Germinal center (tissue), 1 donor: ENCODE results near the gene MICAL3.

Experiments used
- DNase-seq: peaks from one replicate; pipeline ENCODE4 v3.0.0; 2012; ENCODE audit warnings: mixed read lengths, low spot score

The MICAL3 gene

DNA sequence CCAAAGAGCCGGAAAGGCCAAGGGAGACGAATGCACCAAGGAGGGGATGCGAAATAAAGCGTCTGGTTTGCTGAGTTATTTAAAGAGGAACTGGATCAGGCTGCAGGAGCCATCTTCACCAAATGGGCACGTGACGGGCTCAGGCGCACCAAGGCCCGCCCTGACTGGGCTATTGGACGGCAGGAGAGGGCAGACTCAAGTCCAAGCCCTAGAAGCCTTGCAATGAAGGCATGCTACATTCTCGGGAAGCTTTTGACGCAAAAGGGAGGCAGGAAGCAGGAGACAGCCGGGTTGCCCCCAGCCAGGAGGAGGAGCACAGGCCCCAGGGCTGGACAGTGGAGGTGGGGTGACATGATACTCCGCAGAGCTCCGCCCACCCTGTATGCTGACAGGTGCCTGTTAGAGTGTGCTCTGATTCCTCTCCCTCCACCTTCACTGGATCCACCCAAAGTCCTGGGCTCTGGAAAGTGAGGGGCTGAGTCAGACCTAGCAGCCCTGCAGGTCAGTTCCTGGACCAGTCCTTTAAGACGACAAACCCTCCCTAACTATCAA, 208.6 kb downstream of the MICAL3 start:
- DNase-seq, result no peak

DNA sequence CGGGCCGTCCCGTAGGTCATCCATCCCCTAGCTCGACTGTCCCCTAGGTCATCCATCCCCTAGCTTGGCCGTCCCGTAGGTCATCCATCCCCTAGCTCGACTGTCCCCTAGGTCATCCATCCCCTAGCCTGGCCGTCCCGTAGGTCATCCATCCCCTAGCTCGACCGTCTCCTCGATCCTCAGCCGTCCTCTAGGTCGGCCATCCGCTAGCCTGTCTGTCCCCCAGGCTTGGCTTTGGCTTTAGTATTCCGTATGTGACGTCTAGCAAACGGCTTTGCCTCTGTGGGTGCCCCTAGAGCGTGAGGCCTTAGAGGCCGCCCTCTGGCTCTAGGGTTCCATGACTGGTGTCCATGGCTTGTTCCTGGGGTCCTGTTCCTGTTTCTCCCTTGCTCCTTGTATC, 209.5 kb downstream of the MICAL3 start:
- DNase-seq, result no peak

DNA sequence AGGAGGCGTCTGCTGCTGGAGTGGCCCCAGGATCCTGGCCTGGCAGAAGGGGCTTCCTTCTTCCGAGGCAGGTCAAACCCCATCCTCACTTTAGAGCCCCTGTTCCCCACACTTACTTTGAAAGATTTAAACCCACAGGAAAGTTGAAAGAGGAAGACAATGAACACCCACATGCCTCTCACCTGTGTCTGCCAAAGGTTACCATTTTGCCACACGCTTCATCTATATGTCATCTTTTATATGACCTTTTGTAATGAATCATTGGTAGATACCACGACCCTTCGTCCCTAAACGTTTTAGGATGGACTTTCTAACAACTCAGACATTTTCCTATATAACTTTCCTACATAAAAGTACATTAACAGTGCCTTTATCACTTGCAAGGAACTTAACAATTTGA, 210.3 kb downstream of the MICAL3 start:
- DNase-seq, result no peak

DNA sequence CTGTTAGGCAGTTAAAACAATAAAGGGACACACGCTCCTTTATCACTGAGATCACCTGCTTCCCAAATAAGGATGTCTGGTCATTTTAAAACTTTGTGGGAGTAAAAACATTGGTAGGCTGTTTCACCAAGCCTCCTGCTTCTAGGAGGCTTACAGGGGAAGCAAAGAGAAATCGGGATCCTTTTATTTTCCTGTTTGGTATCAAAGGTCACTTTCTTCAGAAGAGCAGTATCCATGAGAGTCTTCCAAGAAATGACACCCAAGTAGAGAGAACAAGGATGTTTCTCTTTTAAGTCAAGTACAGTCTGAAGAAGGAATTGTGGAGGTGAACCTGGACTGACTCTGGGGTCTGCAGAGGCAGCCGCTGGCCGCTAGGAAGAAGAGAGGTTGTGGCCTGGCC, 213.2 kb downstream of the MICAL3 start:
- DNase-seq, result no peak

DNA sequence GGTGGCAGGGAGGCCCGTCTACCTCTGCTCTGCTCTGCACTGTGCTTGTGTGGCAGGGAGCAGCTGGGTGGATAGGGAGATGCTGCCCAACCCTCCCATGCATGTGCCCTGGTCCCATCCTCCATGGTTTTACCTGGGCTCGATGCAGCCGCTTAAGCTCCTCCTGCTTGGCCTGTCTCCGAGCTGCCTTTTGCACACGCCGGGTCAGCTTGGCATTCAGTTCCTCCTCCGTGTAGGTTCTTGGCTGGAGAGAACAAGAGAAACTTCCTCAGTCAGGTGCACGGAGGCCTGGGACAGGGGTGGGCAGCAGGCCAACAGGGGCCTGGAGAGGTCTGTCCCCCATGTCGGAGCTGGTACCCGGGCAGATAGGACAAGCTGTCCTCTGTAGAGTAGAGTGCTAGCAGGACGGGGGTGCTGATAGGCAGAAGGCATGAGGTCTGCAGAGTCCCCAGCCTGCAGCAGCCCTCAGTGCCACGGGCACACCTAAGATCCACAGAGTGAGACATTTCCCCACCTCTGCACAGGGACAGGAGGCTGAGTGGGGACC, 213.7 kb downstream of the MICAL3 start:
- DNase-seq, result no peak

DNA sequence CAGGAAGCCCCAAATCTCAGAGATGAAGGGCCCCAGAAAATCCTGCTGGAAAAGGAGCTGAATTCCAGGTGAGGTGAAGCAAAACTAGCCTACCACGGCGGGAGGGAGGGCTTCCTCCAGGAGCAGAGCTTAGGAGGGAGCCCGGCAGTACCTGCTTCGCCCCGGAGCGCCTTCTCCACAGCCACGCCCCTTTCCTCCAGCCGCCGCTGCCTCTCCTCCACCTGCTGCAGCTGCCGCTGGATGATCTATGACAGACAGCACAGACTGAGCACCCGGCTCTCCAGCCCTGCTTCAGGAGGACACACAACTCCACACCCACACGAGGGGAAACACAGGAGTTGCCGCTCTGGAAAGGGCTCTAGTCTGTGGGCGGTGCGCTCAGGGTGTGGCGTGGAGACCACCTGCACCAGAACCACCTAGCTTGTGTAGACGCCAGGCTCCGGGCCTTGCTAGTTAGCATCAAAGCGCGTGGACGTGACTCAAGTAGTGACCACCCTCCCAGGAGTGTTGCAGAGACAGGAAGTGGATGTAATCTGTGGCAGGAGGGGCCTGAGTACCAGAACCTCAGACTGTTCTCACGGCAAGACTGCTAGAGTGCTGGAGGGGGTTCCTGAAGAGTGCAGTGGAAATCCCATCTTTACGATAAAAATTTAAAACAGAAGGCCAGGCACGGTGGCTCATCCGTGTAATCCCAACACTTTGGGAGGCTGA, 215.5 kb downstream of the MICAL3 start:
- no peak for DNase-seq

DNA sequence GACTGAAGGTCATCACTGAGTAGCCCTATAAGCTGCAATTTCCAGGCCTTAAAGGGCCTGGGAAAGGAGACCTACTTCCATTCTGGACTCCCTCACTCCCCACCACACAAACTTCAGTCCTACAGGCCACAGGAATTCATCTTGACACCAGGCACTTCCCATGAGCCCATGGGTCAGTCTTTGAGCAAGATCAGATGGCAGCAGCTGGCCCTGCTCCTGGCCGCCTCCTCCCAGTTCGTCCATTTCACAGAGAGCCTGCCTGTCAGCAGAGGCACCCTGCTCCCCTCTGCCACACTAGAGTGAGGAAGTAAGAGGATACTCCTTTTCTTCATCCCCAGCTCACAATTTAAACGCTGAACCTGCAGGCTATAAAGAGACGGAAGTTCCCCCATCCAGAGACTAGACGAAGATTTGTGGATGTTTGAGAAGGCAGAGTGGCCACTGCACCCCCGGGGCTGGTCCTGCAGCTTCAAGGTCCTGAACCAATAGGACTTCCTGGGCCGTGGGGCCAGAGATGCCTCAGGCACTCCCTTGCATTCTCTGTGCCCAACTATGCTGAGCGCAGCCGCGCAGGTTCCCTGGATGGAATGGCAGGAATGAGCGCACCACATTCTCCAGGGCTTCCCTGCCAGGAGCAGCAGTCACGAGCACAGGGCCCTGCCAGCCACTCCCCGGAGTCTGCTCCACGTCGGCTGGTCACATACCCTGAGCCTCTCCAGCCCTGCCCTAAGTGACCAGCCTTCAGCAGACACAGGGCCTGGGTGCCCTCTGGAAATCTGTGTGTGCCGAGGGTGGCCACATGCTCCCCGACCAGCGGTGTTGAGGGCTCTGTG, 216.6 kb downstream of the MICAL3 start:
- DNase-seq, result no peak

DNA sequence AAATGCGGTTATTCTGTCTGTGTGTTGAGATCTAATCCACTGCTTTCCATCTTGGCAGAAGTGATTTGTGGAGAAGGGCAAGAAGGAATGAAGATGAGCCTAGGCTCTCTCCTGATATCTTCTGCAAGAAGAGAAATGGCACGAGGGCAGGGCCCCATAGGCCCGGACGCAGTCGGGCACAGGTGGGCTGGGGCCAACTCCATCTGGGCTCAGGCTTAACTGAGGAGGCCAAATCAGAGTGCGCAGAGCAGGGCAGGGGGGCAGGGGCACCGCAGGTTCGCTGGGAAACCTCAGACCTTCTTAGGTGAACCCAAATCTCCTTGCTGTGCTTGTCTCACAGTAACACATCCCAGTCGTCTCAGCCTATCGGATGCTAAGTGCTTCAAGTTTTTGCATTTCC, 217.3 kb downstream of the MICAL3 start:
- DNase-seq, result no peak

DNA sequence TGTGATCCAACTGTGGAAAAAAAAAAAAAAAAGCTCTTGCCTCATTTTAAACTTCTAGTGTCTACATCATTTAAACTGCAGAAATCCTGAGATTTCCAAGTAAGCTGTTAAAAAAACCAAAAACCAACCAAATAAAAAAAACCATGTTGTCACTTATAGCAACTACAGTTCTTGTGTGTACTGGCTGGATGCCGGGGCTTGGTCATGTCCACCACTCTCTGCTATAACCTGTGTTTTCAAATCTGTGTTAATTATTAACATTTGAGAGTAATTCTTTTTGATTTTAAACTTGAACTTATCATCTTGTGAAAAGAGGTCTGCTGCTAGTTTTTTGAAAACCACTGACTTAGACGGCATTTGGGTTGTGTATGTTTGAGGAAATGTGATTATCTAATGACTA, 217.9 kb downstream of the MICAL3 start:
- DNase-seq, result no peak

DNA sequence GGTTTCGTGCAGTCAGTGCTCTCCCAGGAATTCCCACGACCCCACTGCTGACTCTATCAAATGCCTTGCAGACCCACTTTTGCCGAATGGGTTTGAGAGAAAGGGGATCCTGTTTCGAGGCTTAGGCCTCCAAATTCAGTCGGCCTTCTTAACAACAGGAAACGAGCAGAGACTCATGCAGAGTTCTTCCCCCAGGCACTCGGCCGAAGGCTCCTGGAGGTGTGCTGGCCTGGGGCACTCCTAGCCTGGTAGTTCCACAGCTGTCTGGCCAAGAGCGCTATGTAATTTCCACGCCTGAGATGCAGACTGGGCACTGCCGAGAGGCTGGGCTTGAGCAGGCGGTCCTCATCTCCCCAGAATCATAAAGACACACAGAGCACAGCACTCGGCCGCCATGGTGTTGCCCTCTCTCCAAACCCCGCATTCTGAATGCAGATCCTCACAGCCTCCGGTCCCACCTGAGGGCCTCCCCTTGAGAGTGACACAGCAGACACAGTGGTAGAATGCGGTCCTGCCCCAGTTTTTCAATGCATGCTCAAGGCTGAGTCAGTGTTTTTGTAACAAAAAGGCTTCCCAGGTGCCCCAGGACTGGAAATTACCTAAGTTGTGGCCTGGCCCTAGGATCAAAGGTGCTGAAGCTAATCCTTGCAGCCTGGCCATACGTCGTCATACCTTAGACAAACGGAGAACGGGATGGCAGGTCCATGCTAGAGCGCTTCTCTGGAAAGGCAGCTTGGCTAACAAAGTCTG, 219.9 kb downstream of the MICAL3 start:
- no peak for DNase-seq

DNA sequence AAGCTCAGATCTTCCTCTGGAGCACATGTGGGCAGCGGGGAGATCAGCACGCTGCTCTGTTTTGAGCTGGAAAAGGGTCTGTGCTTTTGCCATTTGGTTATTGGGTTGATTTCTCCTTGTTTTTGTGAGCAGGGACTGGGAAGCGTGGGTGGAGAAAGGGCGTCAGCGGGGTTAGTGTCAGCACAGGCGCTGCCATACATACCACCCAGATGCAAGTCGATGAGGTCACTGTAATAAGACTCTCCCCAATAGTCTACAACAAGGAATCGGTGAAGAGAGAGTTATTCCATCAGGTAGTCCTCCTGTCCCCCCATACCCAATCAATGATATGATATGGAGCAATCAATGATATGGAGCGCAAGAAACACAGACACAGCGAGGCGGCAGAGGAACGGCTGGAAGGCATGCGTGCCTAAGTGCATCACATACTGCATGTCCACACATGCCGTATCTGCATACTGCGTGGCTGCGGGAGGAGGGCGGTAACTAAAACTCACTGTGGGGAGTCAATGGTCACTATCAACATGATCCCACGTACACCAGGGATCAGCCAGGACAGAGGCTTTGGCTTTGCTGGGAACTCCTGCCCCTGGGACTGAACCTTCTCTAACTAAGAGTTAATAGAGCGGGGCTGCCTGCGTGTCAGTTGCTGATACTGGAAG, 220.6 kb downstream of the MICAL3 start:
- no peak for DNase-seq

DNA sequence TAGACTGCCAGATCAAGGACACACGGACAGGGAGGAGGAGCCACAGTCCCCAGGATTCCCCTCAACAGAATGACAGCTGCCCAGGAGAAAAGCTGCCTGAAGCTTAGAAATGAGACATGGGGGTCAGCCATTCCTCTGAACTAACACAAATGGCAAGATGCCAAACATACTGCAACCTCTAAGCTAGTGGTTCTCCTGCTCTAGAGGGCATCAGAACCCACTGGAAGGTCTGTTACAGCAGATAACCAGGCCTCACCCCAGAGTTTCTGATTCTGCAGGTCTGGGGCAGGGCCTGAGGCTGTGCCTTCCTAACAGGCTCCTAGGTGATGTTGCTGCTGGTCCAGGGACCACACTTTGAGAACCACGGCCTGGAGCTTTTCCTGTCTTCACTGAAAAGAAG, 221.5 kb downstream of the MICAL3 start:
- no peak for DNase-seq

DNA sequence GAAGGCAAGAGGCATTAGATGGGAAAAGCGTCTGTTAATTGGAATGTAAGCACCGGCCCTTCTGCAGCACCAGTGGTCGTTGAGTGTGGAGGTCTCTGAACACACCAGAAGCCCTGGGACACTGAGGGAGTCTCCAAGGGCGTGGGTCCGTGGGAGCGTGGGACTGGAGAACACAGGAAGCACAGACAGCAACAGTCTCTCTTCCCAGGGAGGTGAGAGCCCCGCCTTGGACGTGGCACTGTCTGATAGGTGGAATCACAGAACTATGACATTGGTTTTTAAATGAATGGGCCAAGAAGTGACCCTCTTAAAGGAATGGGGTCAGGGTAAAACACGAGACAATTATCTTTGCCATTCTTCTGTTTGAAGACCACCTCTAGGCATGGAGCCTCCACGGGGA, 221.9 kb downstream of the MICAL3 start:
- DNase-seq, result no peak

DNA sequence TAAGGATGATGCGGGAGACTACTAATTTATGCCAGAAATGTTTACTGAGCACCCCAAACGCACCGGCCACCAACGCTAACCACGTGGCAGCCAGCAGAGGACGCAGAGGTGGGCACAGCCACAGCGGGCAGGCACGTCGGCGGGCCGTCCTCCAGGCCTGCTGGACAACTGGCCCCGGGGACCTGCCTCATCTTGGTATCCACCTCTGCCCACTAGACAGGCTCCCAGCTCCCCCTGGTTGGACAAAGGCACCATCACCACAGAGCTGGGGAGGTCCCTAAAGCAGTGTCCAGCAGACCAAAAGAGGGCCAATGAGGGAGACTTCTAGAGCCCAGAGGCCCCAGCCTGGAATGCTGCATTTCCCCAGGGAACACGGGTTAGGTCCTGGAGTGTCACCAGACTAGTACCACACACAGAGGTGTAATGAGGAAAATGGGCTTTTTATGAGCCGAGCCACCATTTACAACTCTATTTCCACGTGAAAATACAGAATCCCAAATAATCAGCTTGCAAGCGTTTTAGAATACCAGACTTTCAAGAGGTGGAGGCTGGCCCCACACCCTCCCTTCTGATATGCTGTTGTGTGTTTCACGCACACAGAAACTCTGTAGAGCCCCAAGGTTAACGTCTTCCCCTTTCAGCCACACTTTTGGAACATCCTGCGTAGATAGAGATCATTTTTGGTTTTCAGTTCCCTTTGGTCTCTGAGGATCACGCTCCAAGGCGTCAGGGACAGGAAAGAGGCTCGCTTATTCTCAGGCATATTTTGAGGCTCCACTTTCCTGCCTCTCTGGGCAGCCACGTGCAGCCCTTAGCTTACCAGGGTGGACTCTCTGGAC, 226.4 kb downstream of the MICAL3 start:
- DNase-seq, result peak; percentile 79

DNA sequence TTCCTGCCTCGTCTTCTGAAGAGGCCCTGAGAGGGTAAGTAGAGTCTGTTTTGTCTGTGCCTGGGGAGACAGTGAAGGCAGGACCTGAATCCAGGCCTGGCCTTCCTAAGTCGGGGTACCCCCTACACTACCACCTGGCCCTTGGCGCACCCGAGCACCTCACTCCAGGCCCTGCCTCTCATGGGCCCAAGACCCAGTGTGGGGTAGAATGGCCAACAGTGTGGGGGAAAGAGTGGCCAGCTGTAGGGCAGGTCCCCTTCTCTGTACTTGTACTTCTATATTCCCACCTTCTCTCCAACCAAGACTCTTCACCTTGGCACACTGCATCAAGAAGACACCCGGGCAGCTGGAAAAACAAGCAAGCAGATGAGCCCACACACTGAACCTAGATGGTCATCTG, 227.7 kb downstream of the MICAL3 start:
- DNase-seq, result no peak

DNA sequence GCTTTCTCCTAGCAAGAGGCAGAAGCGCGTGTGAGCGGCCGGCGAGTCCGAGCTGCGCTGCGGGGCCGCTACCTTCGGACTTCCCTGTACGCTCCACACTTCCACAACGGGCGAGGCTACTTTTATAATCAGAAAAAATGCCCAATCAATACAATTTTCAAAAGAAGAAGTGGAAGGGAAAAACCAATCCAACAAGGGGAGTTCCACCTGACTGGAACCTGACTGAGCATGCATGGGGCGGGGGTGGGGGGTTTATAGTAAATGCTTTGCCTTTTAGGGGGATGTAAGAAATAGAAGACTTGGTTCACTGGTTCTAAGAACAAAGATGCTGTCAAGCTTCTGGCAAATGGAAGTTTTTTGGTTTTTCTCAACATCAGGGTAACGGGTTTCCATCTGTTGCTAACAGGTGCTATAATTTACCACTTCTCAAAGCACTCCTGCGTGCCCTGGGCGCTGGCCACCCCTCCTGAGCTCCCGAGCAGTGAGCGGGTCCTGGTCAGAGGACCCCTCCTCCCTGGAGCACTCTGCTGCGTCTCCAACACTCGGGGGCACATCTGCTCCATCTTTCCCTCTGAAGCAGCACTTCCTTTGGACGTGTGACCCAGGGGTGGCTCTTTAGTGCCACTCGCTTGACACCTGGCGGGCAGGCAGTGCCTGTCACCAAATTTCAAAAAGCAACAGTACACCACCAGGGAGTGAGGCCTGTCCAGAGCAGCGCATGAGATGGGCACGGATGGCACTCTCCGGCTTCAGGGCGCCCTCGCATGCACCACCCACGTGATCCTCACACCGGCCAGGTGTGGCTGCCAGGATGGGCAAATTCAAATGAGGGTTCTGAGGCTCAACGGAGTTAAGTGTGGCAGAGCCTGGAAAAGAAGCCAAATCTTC, 228.5 kb downstream of the MICAL3 start:
- peak; percentile 79 for DNase-seq

DNA sequence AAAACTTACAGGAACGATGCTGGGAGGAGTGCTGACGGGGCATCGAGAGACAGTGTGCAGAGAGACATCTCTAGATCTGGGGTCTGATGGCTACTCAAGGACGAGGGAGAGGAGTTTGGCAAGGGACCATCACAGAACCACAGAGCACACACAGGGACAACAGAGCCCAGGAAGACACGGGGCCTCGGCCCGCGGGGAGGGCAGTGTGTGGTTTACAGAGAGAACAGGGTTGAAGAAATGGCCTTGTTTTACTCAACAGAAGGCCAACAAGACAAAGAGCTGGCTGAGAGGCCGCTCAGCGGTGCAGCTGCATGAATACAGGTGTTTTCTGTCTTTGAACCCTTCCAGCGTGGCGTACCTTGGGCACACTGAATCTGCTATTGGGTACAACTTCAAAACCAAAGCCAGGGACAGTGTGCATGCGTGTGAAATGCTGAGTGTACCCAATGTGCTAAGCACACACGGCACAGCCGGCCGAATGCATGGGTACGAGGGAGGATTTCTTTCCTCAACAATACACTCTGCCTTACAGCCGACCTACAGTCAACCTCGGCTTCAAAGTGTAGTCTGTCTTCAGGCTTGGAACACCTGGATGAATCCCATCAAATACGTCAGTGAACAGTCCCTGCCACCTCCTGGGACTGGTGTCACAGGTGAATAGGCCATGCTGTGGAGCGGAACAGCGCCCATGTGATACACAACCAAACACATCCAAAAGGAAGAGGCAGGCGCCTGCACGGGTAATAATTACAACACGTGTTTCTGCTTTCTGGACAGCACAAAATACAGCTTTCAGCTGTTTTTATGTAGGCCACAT, 229.4 kb downstream of the MICAL3 start:
- no peak for DNase-seq

DNA sequence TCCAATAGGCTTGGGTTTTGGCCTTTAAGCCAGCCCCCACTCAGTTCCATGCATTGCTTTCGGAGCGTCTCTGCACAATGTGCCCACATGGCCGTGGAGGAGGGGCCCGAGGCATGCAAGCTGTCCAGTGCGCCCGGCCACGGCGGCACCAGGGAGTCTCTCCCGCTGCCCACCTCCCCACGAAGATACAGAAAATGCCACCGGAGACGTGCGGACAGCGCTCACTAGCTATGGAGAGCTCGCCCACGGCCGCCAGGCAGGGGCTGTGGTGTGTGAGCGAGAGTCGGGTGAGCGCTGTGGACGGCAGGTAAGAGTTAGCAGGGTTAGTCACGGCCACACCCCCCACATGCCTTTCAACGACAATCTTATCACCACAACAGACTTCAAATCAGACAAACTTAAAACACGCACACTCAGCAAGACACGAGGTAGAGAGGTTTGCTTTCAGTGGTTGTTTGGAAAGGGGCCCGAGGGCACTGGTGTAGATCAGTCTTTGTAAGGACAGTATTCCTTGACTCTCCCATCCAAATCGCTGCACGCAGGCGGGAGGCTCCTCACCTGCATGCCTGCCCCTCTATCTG, 231.4 kb downstream of the MICAL3 start:
- DNase-seq, result no peak

DNA sequence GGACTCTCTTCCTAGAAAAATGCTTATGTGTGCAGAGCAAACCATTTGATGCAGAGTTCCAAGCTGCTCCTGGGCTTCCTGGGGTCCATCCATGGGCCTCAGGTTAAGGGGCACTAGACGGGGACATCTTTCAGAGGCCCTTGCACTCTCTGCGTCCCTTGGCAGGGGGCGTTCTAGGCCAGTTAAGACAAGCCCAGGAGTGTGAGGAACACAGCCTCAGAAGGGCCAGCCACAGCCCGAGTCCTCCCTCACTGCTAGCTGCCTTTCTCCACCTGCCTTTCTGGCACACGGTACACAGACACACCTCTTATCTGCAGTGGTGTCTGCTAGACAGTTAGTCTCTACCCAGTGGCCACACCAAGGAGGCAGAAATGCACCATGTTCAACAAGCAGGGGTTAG, 232.1 kb downstream of the MICAL3 start:
- DNase-seq, result no peak
